Right hindlimb (tissue), 1 donor: ENCODE results near the gene KCTD21.

Experiments
- DNase-seq: peaks from one replicate; pipeline ENCODE4 v3.0.0-alpha.2; 2018

KCTD21 gene

GRCh38 chr11:78218707-78219492 is 30.5 kb upstream of the KCTD21 start:
- DNase-seq: no peak

GRCh38 chr11:78217650-78218541 is 29.5 kb upstream of the KCTD21 start:
- no peak for DNase-seq

- no peak for DNase-seq
Observed at GRCh38 chr11:78216571-78217287, 28.3 kb upstream of the KCTD21 start.

GRCh38 chr11:78216021-78216420 is 27.6 kb upstream of the KCTD21 start:
- no peak for DNase-seq

GRCh38 chr11:78214331-78215194 is 26.1 kb upstream of the KCTD21 start:
- no peak for DNase-seq

GRCh38 chr11:78213526-78214330 is 25.3 kb upstream of the KCTD21 start:
- DNase-seq: no peak

- DNase-seq: no peak
Observed at GRCh38 chr11:78212586-78213371, 24.4 kb upstream of the KCTD21 start.

GRCh38 chr11:78211565-78211964 is 23.1 kb upstream of the KCTD21 start:
- DNase-seq: no peak

- no peak for DNase-seq
Observed at GRCh38 chr11:78210000-78210608, 21.7 kb upstream of the KCTD21 start.

- no peak for DNase-seq
Observed at GRCh38 chr11:78209478-78209877, 21.1 kb upstream of the KCTD21 start.

GRCh38 chr11:78208257-78209165 is 20.1 kb upstream of the KCTD21 start:
- DNase-seq: no peak

GRCh38 chr11:78207532-78208256 is 19.3 kb upstream of the KCTD21 start:
- DNase-seq: no peak

- no peak for DNase-seq
Observed at GRCh38 chr11:78205691-78206090, 17.3 kb upstream of the KCTD21 start.

GRCh38 chr11:78205256-78205655 is 16.8 kb upstream of the KCTD21 start:
- no peak for DNase-seq

- no peak for DNase-seq
Observed at GRCh38 chr11:78203184-78203583, 14.8 kb upstream of the KCTD21 start.

GRCh38 chr11:78202733-78203167 is 14.3 kb upstream of the KCTD21 start:
- DNase-seq: no peak

GRCh38 chr11:78201096-78201818 is 12.8 kb upstream of the KCTD21 start:
- no peak for DNase-seq

- DNase-seq: no peak
Observed at GRCh38 chr11:78200553-78200952, 12.1 kb upstream of the KCTD21 start.
